HepG2 (cell line): ENCODE measurements around the gene GFOD1. TPM values are rescaled to one million over a fixed set of nuclear protein-coding genes. Genes with fewer than 3 reads are reported as not detected.
A peak's percentile ranks its signal among the peaks of the same experiment; 100 is the strongest.

Experiments used
- ATAC-seq: fragments of 200-7000 bp; cut with Tn5 transposase; 3 replicates; pipeline ENCODE4 v1.9.1; 2020; ENCODE audit warnings: mild to moderate bottlenecking, moderate library complexity
- BruUV-seq: library from RNA; stranded (reverse); fragments of 400-500 nt; replicated peaks from 2 replicates; lab custom pipeline; 2021; lab: Mats Ljungman, UMichigan
- CTCF ChIA-PET: fragments of 300-600 bp; formaldehyde crosslinking; extraction: SDS; loops from one replicate; lab custom pipeline; 2021; ENCODE audit warnings: low total read pairs, inconsistent platforms, low intra/inter-chr PET ratio; lab: Yijun Ruan, JAX
- POLR2A ChIA-PET: fragments of 350-600 bp; sonication (Branson Sonifier 250); formaldehyde crosslinking; loops from one replicate; lab custom pipeline; 2020; ENCODE audit warnings: antibody characterized with exemption, inconsistent platforms; lab: Yijun Ruan, JAX
- DNase-seq: peaks from one replicate; pipeline ENCODE4 v3.0.0-alpha.2; 2015; ENCODE audit warnings: low spot score
- FAIRE-seq: peaks from 3 replicates; lab custom pipeline; 2011; peaks lifted over from hg19 to GRCh38; lab: Jason Lieb, UNC
- H2AFZ ChIP-seq: one replicate; pipeline ENCODE4 v1.6.1; 2011; ENCODE audit warnings: low read length, inconsistent platforms
- H3K27ac ChIP-seq: fragments of 300-600 bp; 3 replicates; pipeline ENCODE4 v1.8.0; 2011; ENCODE audit warnings: mixed run types, mild to moderate bottlenecking, mixed read lengths, low read length, inconsistent platforms; ENCODE audit not compliant: insufficient read depth; ENCODE audit errors: extremely low read length
- H3K27me3 ChIP-seq, 2 experiments: fragments of 200-600 bp in 1 of 2; 2 replicates in 1 of 2; 3 replicates in 1 of 2; pipeline versions ENCODE4 v1.6.0 to v1.8.0; 2011; ENCODE audit warnings: low read length in 2 of 2, mild to moderate bottlenecking in 2 of 2, moderate library complexity in 2 of 2, inconsistent platforms in 1 of 2; ENCODE audit not compliant: insufficient read depth in 2 of 2, control insufficient read depth in 1 of 2
- H3K36me3 ChIP-seq, 2 experiments: fragments of 200-600 bp in 1 of 2; replicated peaks in 1 of 2; 2 replicates in 1 of 2; 3 replicates in 1 of 2; pipeline versions ENCODE4 v1.5.1 to v1.8.0; 2011; ENCODE audit warnings: low read length in 2 of 2, inconsistent platforms in 1 of 2; ENCODE audit not compliant: insufficient read depth in 2 of 2, control insufficient read depth in 1 of 2
- H3K4me1 ChIP-seq: 2 replicates; pipeline ENCODE4 v1.5.1; 2012; ENCODE audit warnings: low read length, inconsistent platforms; ENCODE audit not compliant: insufficient read depth
- H3K4me2 ChIP-seq: 2 replicates; pipeline ENCODE4 v1.6.0; 2011; ENCODE audit warnings: low read depth, low read length, inconsistent platforms
- H3K4me3 ChIP-seq, 3 experiments: fragments of 200-600 bp in 1 of 3; sonication (generic), shearing (Covaris generic) in 1 of 3; replicated peaks in 1 of 3; 2 replicates each; pipeline ENCODE4 v1.5.1; 2011 to 2016; ENCODE audit warnings: low read length in 3 of 3, inconsistent platforms in 2 of 3, low read depth in 2 of 3, mild to moderate bottlenecking in 2 of 3, control low read depth in 1 of 3, mixed read lengths in 1 of 3; ENCODE audit not compliant: insufficient read depth in 1 of 3
- H3K79me2 ChIP-seq: one replicate; pipeline ENCODE4 v1.6.1; 2011; ENCODE audit warnings: low read length, inconsistent platforms; ENCODE audit not compliant: insufficient read depth
- H3K9ac ChIP-seq: 2 replicates; pipeline ENCODE4 v1.6.0; 2011; ENCODE audit warnings: mild to moderate bottlenecking, low read depth, low read length, inconsistent platforms; ENCODE audit not compliant: insufficient read depth
- H3K9me3 ChIP-seq: 2 replicates; pipeline ENCODE4 v1.5.1; 2012; ENCODE audit warnings: mild to moderate bottlenecking, low read length
- H4K20me1 ChIP-seq: 2 replicates; pipeline ENCODE4 v1.6.0; 2011; ENCODE audit warnings: inconsistent platforms, mild to moderate bottlenecking, low read length, moderate library complexity; ENCODE audit not compliant: insufficient read depth
- CENPX ChIP-seq: sonication (generic); formaldehyde crosslinking; IDR thresholded peaks from 2 replicates; pipeline ENCODE4 v1.9.0; 2021; ENCODE audit warnings: mild to moderate bottlenecking, missing genetic modification reagents, moderate library complexity
- EZH2 ChIP-seq: conservative IDR thresholded peaks from 2 replicates; pipeline ENCODE4 v1.6.1; 2012; ENCODE audit warnings: mild to moderate bottlenecking, low read depth, low read length, moderate library complexity
- MXI1 ChIP-seq: IDR thresholded peaks from 3 replicates; pipeline ENCODE4 v1.6.1; 2012; ENCODE audit warnings: low read depth, low read length, inconsistent platforms, borderline replicate concordance
- SIN3A ChIP-seq: IDR thresholded peaks from 2 replicates; pipeline ENCODE4 v1.6.1; 2011; ENCODE audit warnings: low read depth, mild to moderate bottlenecking, control low read depth, low read length, borderline replicate concordance
- SMAD9 ChIP-seq: sonication (generic); formaldehyde crosslinking; IDR thresholded peaks from 2 replicates; pipeline ENCODE4 v1.5.1; 2020; ENCODE audit warnings: mild to moderate bottlenecking, missing genetic modification reagents
- STAG1 ChIP-seq: sonication (generic); formaldehyde crosslinking; IDR thresholded peaks from 2 replicates; pipeline ENCODE4 v1.4.0; 2020; ENCODE audit warnings: missing genetic modification reagents
- ZC3H4 ChIP-seq: sonication (generic); formaldehyde crosslinking; IDR thresholded peaks from 2 replicates; pipeline ENCODE4 v1.4.0; 2020; ENCODE audit warnings: missing genetic modification reagents, borderline replicate concordance
- ZMYM2 ChIP-seq: sonication (generic); formaldehyde crosslinking; IDR thresholded peaks from 2 replicates; pipeline ENCODE4 v1.8.0; 2022; ENCODE audit warnings: mild to moderate bottlenecking, missing genetic modification reagents
- WGBS: methylation state at CpG from one replicate; pipeline ENCODE4 v1.1.6; 2017; ENCODE audit warnings: low lambda C conversion rate; 5-methylcytosine and 5-hydroxymethylcytosine counted together
- in situ Hi-C: cut with HindIII; loops from 2 replicates; pipeline ENCODE4 v1.10.0; 2017; ENCODE audit warnings: low pct_unique_long_range_greater_than_20kb; ENCODE audit not compliant: extremely low pct_ligation_motif_present
- intact Hi-C: fragments of 100-400 bp; cut with micrococcal nuclease; formaldehyde crosslinking; loops from one replicate; pipeline ENCODE4 v1.10.0; 2022; ENCODE audit not compliant: unreplicated experiment
- polyA plus RNA-seq, 8 experiments: library from polyadenylated mRNA; depleted of rRNA in 3 of 8; stranded (reverse) in 7 of 8; unstranded in 1 of 8; fragments of >200 nt; fragmentation: Illumina TruSeq in 4 of 8; extraction: Trizol in 4 of 8; gene quantifications; 2 replicates each; pipeline versions ENCODE4 v1.2.1 to v1.2.3, GENCODE V29; 2011 to 2016; ENCODE audit warnings: low read depth in 4 of 8, missing spikeins in 1 of 8, mixed read lengths in 1 of 8; ENCODE audit not compliant: insufficient read depth in 1 of 8
- total RNA-seq, 5 experiments: library from RNA; depleted of rRNA; stranded (reverse); fragments of >200 nt; fragmentation: Illumina TruSeq; extraction: Trizol; gene quantifications; 2 replicates each; pipeline ENCODE4 v1.2.3, GENCODE V29; 2016; ENCODE audit warnings: low read depth in 1 of 5
- TF ChIP-seq, protein P1 (sequence below): sonication (generic); formaldehyde crosslinking; IDR thresholded peaks from 2 replicates; pipeline ENCODE4 v1.5.0; 2020; ENCODE audit warnings: mild to moderate bottlenecking, missing genetic modification reagents, moderate library complexity
- TF ChIP-seq, protein P2 (sequence below): sonication (generic); formaldehyde crosslinking; IDR thresholded peaks from 2 replicates; pipeline ENCODE4 v1.4.0; 2020; ENCODE audit warnings: missing genetic modification reagents
- TF ChIP-seq, protein P3 (sequence below): sonication (generic); formaldehyde crosslinking; IDR thresholded peaks from 2 replicates; pipeline ENCODE4 v1.4.0; 2020; ENCODE audit warnings: mild to moderate bottlenecking, missing genetic modification reagents
- TF ChIP-seq, protein P4 (sequence below): sonication (generic); formaldehyde crosslinking; IDR thresholded peaks from 2 replicates; pipeline ENCODE4 v1.9.0; 2022; ENCODE audit warnings: low read depth, missing genetic modification reagents

GFOD1 gene
- total and polyA plus RNA-seq, 2 of the 13 experiments (the other 11 are each of a cell fraction or from before 2014, with no cell fraction given): 1.9 to 6.4 TPM

DNA sequence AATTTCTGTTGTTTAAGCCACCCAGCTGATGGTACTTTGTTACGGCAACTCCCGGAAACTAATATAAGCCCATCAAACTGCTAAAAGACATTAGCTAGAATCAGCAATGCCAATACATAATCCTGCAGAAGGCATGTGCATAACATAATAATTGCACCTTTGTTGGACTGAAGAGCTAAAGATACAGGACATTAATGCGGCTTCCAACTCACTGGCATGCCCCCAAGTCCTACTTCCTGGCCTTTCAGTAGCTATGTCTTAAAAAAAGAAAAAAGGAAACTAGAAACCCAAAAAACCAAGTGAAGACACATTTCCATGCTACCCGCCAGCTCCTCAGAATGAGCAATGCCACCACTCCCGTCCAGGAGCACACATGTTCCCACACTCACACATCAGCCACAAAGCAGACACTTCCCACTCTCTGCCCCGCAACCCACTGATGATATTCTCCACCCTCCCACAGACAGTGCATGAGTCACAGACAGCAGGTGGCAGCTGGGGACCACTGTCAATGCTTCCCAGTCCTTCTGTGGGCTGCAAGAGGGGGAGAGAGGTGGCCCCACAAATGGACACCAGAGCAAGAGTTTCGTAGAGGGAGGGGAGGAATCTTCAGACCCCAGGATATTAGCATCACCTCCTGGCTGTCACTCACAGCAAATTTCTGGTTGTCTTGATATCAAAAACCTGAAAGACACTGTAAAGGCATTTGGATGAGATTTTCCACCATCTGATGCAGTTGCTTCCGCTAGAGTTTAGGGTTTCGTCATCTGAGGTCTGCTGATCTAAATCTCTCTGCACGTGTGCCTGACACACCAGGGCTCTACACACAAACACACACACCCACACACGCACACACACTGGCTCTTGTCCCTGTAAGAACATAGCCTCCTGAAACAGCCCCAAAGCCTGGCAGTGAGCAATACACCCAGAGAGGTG lies 32.8 kb downstream of the GFOD1 start:
- no peak overlapping the region for H3K4me2 ChIP-seq
- CTCF ChIA-PET: no interaction called here
- no peak for DNase-seq
- no peaks in the 10 kb centered on the region for H4K20me1 ChIP-seq
- no peak for FAIRE-seq
- H3K79me2 ChIP-seq: no peaks in the 10 kb centered on the region
- H3K27me3 ChIP-seq: no peaks in the 10 kb centered on the region
- H3K9ac ChIP-seq: no peak overlapping the region
- intact Hi-C loops: no loop called here
- in situ Hi-C loops: no loop called here
- POLR2A ChIA-PET: no interaction called here
- H3K4me1 ChIP-seq: peaks cover 5% of the 10 kb centered on the region; the same call in 1 of the 2 replicates
- H2AFZ ChIP-seq: no peak overlapping the region
- H3K36me3 ChIP-seq: peaks cover 0 to 11% of the 10 kb centered on the region in 2 experiments; a peak in 1 of 5 replicates
- H3K4me3 ChIP-seq: no peak overlapping the region
- TF ChIP-seq, protein P1, sequence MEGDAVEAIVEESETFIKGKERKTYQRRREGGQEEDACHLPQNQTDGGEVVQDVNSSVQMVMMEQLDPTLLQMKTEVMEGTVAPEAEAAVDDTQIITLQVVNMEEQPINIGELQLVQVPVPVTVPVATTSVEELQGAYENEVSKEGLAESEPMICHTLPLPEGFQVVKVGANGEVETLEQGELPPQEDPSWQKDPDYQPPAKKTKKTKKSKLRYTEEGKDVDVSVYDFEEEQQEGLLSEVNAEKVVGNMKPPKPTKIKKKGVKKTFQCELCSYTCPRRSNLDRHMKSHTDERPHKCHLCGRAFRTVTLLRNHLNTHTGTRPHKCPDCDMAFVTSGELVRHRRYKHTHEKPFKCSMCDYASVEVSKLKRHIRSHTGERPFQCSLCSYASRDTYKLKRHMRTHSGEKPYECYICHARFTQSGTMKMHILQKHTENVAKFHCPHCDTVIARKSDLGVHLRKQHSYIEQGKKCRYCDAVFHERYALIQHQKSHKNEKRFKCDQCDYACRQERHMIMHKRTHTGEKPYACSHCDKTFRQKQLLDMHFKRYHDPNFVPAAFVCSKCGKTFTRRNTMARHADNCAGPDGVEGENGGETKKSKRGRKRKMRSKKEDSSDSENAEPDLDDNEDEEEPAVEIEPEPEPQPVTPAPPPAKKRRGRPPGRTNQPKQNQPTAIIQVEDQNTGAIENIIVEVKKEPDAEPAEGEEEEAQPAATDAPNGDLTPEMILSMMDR (CRISPR knock-in tag): peak; percentile 68
- TF ChIP-seq CENPX (CRISPR knock-in tag): no peak
- TF ChIP-seq, protein P2, sequence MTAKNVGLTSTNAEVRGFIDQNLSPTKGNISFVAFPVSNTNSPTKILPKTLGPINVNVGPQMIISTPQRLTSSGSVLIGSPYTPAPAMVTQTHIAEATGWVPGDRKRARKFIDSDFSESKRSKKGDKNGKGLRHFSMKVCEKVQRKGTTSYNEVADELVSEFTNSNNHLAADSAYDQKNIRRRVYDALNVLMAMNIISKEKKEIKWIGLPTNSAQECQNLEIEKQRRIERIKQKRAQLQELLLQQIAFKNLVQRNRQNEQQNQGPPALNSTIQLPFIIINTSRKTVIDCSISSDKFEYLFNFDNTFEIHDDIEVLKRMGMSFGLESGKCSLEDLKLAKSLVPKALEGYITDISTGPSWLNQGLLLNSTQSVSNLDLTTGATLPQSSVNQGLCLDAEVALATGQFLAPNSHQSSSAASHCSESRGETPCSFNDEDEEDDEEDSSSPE (CRISPR knock-in tag): no peak
- TF ChIP-seq, protein P3, sequence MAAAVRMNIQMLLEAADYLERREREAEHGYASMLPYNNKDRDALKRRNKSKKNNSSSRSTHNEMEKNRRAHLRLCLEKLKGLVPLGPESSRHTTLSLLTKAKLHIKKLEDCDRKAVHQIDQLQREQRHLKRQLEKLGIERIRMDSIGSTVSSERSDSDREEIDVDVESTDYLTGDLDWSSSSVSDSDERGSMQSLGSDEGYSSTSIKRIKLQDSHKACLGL (CRISPR knock-in tag): no peak
- no peak for TF ChIP-seq SIN3A
- TF ChIP-seq SMAD9 (CRISPR knock-in tag): no peak
- no peak for TF ChIP-seq ZMYM2 (CRISPR knock-in tag)
- TF ChIP-seq MXI1: no peak
- TF ChIP-seq EZH2: no peak
- TF ChIP-seq ZC3H4 (CRISPR knock-in tag): no peak
- TF ChIP-seq, protein P4, sequence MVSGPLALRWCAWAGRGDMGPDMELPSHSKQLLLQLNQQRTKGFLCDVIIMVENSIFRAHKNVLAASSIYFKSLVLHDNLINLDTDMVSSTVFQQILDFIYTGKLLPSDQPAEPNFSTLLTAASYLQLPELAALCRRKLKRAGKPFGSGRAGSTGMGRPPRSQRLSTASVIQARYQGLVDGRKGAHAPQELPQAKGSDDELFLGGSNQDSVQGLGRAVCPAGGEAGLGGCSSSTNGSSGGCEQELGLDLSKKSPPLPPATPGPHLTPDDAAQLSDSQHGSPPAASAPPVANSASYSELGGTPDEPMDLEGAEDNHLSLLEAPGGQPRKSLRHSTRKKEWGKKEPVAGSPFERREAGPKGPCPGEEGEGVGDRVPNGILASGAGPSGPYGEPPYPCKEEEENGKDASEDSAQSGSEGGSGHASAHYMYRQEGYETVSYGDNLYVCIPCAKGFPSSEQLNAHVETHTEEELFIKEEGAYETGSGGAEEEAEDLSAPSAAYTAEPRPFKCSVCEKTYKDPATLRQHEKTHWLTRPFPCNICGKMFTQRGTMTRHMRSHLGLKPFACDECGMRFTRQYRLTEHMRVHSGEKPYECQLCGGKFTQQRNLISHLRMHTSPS (CRISPR knock-in tag): no peak
- TF ChIP-seq STAG1 (CRISPR knock-in tag): peak; percentile 71
- H3K9me3 ChIP-seq: no peaks in the 10 kb centered on the region
- no TSS peak for BruUV-seq
- H3K27ac ChIP-seq: no peak overlapping the region
- 96% methylated on average over 11 of the region's 11 CpGs for WGBS
- peak; percentile 42; the same call in 2 of the 3 replicates for ATAC-seq
